Fibroblast of mammary gland (primary cell): ENCODE results near the gene EFR3B.

ENCODE experiments used
- DNase-seq: peaks from one replicate; pipeline ENCODE4 v3.0.0-alpha.2; 2010; ENCODE audit warnings: low read depth
- H3K4me3 ChIP-seq: 2 replicates; pipeline ENCODE4 v1.5.1; 2011; ENCODE audit warnings: low read depth, mild to moderate bottlenecking, low read length, moderate library complexity; ENCODE audit not compliant: control insufficient read depth
- CTCF ChIP-seq: conservative IDR thresholded peaks from 2 replicates; pipeline ENCODE4 v1.5.1; 2011; ENCODE audit warnings: low read depth, low read length, inconsistent platforms; ENCODE audit not compliant: control insufficient read depth, insufficient read depth

Gene EFR3B

DNA sequence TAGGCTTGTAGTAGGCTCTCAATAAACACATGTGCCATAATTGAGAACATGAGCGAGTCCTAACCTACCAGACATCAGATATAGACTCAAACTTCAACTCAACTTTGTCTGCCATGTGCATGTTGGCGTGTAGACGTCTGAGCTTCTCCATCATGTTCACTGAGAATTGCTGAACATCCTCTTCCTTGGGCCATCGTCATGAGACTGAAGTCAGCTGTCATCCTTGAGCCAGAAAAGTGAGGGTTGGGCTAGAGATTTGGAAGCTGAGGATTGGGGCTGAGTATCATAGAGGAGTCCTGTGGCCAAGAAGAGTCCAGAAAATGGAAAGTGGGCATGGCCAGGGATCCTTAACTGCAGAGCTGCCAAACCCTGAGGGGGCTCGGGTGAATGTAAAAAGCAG lies 7.8 kb upstream of the EFR3B start:
- TF ChIP-seq CTCF, result no peak
- no peak overlapping the region for H3K4me3 ChIP-seq
- DNase-seq, result no peak

- TF ChIP-seq CTCF, result no peak
These were observed 6.2 kb upstream of the EFR3B start for GRCh38 chr2:25035537-25036220.

GRCh38 chr2:25036221-25036559 lies 5.7 kb upstream of the EFR3B start:
- no peak overlapping the region for H3K4me3 ChIP-seq
- DNase-seq, result no peak
- TF ChIP-seq CTCF, result no peak

More at GRCh38 chr2:25035537-25036220, 6.2 kb upstream of the EFR3B start:
- H3K4me3 ChIP-seq, result no peak overlapping the region
- DNase-seq, result no peak

DNA sequence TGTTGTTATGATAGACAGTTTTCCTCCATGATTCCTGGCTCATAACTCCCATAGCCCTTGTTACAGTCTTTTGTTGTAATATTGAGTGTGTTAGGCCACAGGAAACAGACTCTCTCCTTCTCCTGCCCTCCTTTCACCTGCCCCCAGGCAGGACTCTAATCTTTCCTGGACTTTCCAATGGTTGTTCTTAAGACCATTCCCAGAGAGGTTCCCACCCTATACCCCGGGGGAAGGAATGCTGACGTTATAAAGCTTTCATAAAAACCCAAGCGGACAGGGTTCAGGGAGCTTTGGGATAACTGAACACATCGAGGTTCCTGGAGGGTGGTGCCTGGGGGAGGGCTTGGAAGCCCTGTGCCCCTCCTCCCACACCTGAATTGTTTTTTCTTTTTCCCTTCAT lies 2.8 kb upstream of the EFR3B start:
- no peak for TF ChIP-seq CTCF
- H3K4me3 ChIP-seq, result no peak overlapping the region
- DNase-seq, result no peak

DNA sequence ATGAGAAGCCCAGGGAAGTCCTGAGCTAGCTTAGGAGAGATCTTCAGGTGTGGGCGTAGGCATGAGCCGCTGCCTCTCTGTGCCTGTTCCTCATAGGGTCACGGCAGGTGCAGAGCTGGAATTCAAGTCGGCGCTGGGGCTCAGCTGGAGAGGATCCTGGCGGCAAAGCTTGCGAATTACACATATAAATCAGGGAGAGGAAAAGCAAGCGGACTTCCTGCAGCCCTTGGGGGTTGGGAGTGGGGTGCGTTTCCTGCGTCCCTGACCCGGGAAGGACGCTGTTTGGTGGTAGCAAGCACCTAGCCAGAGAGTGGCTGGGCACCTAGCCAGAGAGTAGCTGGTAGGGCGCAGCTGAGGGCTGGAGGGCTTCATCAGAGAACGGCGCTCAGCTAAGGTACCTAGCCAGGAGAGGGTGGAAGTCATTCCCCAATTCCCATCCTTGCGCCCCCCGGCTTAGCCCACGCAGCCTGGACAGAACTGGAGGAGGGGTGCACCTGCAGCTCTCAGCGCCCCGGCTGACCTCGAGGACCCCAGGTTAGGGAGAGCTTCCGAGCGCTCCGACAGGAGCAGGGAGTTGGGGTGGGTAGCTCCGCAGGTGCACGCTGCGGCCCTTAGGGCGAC lies 459 bp upstream of the EFR3B start:
- TF ChIP-seq CTCF, result peak; percentile 15
- no peak overlapping the region for H3K4me3 ChIP-seq
- DNase-seq, result peak; percentile 31

DNA sequence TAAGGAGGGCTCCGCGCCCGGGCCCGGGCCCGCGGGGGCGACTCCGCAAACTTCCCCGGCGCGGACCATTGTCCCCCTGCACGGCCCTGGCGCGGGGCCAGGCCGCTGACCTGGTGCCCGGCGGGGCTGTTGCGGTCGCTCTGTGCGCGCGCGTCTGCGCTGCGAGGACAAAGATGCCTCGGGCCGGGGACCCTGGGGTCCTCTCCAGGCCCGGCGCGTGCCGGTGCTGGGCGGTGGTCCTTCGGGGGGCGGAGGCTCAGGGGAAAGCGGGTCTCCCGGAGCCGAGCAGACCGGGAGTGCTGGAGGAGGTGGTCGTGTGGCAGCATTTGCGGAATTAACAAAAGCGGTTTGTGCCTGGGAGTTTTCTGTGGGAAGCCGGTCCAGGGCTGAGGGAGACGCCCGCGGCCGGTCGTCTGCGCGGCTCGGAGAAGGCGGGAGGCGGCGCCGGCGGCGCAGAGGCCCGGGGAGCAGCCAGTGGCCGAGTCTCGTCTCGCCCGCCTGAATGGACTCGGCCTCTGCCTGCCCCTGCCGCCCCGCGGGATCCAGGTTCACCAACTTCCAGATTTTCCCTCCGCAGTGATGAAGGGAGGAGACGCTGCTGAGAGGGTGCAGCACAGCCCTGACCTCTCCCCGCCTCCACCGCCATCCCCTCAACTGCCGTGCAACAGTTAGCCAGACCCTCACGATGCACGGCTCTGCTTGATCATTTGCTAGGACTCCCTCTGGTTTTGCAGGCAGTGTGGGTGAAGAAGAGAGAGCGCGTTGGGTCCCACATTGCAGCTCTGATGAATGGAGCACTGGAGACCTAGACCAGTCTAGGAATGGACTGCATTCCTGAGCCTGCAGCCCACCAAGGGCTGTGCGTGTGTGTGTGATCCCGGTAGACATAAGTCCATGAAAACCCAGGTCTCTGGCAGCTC lies 705 bp downstream of the EFR3B start:
- H3K4me3 ChIP-seq, result peak overlapping the region; percentile 46
- no peak for TF ChIP-seq CTCF
- DNase-seq, result peak; percentile 13
